Rectal smooth muscle tissue (tissue), 1 donor: ENCODE data around the gene OXNAD1.

Experiments used
- H3K27ac ChIP-seq: one replicate; pipeline ENCODE4 v1.7.0; 2013; ENCODE audit warnings: low read depth, low read length, inconsistent platforms
- H3K27me3 ChIP-seq: one replicate; pipeline ENCODE4 v1.7.0; 2013; ENCODE audit warnings: low read length; ENCODE audit not compliant: control insufficient read depth, insufficient read depth
- H3K36me3 ChIP-seq: one replicate; pipeline ENCODE4 v1.7.0; 2013; ENCODE audit warnings: low read length; ENCODE audit not compliant: control insufficient read depth, insufficient read depth
- H3K4me1 ChIP-seq: one replicate; pipeline ENCODE4 v1.7.0; 2013; ENCODE audit warnings: low read length; ENCODE audit not compliant: control insufficient read depth, insufficient read depth
- H3K4me3 ChIP-seq: one replicate; pipeline ENCODE4 v1.7.0; 2013; ENCODE audit warnings: low read length
- H3K9ac ChIP-seq: one replicate; pipeline ENCODE4 v1.7.0; 2013; ENCODE audit warnings: low read length

Gene OXNAD1

GRCh38 chr3:16236856-16237393, 28.1 kb upstream of the OXNAD1 start:
- H3K4me1 ChIP-seq: no peaks in the 10 kb centered on the region
- H3K9ac ChIP-seq: no peak overlapping the region
- no peaks in the 10 kb centered on the region for H3K36me3 ChIP-seq
- H3K4me3 ChIP-seq: no peak overlapping the region
- no peak overlapping the region for H3K27ac ChIP-seq
- H3K27me3 ChIP-seq: no peaks in the 10 kb centered on the region

DNA sequence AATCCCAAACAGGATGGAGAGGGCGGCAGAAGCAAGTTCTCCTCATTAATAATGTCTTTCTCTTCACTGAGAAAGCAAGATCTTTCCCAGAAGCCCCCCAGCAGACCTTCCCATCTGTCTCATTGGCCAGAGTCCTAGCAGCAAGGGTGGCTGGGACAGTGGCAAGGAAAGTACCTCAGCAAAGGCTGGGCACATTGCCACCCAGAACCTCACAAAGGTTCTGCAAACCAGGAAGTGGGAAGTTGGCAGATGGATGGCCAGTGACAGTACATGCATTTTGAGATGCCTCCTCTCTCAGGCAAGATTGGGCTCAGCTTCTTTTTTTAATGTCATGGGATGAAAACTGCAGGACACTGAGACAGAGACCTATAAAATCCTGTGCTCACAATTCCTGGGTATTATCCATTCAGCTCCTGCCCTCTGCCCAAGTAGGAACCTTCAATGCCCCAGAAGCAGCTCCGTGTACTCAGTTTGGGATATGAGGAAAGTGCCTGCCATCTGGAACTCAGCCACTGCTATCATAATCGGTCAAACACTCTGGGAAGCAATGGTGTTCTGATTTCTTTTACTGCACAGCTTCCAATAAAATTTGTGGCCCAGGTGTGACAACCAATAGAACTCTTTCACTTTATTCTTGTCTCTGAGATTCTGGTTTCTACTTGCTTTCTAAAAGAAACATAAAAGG, 25.8 kb upstream of the OXNAD1 start:
- no peak overlapping the region for H3K9ac ChIP-seq
- H3K27ac ChIP-seq: no peak overlapping the region
- H3K4me1 ChIP-seq: no peaks in the 10 kb centered on the region
- no peaks in the 10 kb centered on the region for H3K27me3 ChIP-seq
- no peak overlapping the region for H3K4me3 ChIP-seq
- no peaks in the 10 kb centered on the region for H3K36me3 ChIP-seq

DNA sequence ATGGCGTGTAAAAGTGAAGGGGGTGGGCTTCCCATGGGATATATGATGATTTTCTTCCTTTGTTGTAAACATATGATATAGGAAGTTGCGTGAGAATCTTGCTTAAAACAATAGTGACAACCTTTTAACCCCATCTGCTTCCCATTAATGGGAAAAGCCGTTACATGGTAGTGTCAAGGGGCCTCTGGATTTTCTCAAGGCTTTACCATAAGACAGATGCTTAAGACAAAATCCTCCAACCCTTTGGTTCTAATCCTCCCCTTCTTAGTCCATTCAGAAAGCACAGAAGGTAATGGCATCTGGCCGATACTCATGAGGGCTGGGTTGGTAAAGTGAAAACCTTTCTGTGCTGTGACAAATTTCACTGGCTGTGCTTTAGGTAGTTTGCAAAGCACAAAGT, 25.2 kb upstream of the OXNAD1 start:
- Histone ChIP-seq H3K27ac (no peak overlapping the region), H3K9ac (no peak overlapping the region), H3K36me3 (no peaks in the 10 kb centered on the region), H3K4me1 (no peaks in the 10 kb centered on the region), H3K4me3 (no peak overlapping the region), H3K27me3 (no peaks in the 10 kb centered on the region)

- Histone ChIP-seq H3K9ac (no peak overlapping the region), H3K4me3 (no peak overlapping the region), H3K4me1 (no peaks in the 10 kb centered on the region), H3K36me3 (no peaks in the 10 kb centered on the region), H3K27ac (no peak overlapping the region), H3K27me3 (no peaks in the 10 kb centered on the region)
These were observed 24.6 kb upstream of the OXNAD1 start for GRCh38 chr3:16240229-16241023.

DNA sequence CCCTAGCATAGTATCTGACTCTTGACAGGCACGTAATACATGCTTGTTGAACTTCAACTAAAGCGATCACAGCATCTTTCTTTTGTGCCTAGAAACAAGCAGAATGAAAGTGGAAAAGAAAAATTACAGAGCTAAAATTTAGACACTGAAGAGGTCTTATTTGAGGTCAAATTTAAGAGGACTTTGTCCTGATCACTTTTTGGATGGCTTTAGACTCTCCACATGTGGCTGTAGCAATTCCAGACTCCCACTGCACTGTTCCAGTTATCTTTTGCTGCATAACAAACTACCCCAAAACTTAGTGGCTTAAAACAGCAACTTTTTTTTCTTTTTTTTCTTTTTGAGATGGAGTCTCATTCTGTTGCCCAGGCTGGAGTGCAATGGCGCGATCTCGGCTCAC, 23.8 kb upstream of the OXNAD1 start:
- H3K4me3 ChIP-seq: no peak overlapping the region
- H3K36me3 ChIP-seq: no peaks in the 10 kb centered on the region
- no peaks in the 10 kb centered on the region for H3K27me3 ChIP-seq
- H3K27ac ChIP-seq: no peak overlapping the region
- H3K4me1 ChIP-seq: no peaks in the 10 kb centered on the region
- no peak overlapping the region for H3K9ac ChIP-seq

GRCh38 chr3:16242177-16242576, 22.8 kb upstream of the OXNAD1 start:
- no peaks in the 10 kb centered on the region for H3K4me1 ChIP-seq
- no peaks in the 10 kb centered on the region for H3K27me3 ChIP-seq
- H3K9ac ChIP-seq: no peak overlapping the region
- H3K4me3 ChIP-seq: no peak overlapping the region
- no peak overlapping the region for H3K27ac ChIP-seq
- no peaks in the 10 kb centered on the region for H3K36me3 ChIP-seq

- Histone ChIP-seq H3K27me3 (no peaks in the 10 kb centered on the region), H3K36me3 (no peaks in the 10 kb centered on the region), H3K27ac (no peak overlapping the region), H3K4me1 (no peaks in the 10 kb centered on the region), H3K9ac (no peak overlapping the region), H3K4me3 (no peak overlapping the region)
These were observed 21.1 kb upstream of the OXNAD1 start for GRCh38 chr3:16243706-16244490.

DNA sequence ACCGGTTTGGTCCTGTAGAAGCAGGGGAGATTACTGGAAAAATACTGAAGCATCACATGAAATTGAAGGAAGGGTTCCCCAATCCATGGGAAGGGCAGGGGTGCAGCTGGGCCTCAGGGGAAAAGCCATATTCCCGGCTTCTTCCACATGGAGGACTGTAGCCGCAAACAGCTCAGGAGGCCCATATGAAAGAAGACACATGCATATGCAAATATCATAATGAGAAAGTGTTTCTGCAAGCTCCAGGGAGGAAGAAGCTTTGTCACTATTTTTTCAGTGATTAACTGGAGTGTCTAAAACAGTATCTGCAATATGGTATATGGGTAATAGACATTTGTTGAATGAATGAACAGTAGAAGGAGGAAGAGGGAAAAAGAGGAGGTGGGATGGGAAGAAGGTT, 19.4 kb upstream of the OXNAD1 start:
- Histone ChIP-seq H3K4me3 (no peak overlapping the region), H3K4me1 (no peaks in the 10 kb centered on the region), H3K9ac (no peak overlapping the region)

GRCh38 chr3:16247282-16248061, 17.5 kb upstream of the OXNAD1 start:
- Histone ChIP-seq H3K27me3 (no peaks in the 10 kb centered on the region), H3K4me1 (no peaks in the 10 kb centered on the region), H3K4me3 (no peak overlapping the region), H3K27ac (no peak overlapping the region), H3K36me3 (no peaks in the 10 kb centered on the region), H3K9ac (no peak overlapping the region)

More for the DNA sequence above, 19.4 kb upstream of the OXNAD1 start:
- Histone ChIP-seq H3K27ac (no peak overlapping the region), H3K27me3 (no peaks in the 10 kb centered on the region), H3K36me3 (no peaks in the 10 kb centered on the region)

- Histone ChIP-seq H3K4me3 (no peak overlapping the region), H3K27me3 (no peaks in the 10 kb centered on the region), H3K27ac (no peak overlapping the region), H3K9ac (no peak overlapping the region), H3K4me1 (no peaks in the 10 kb centered on the region), H3K36me3 (no peaks in the 10 kb centered on the region)
These were observed 16.5 kb upstream of the OXNAD1 start for GRCh38 chr3:16248556-16248955.

GRCh38 chr3:16249336-16249735, 15.7 kb upstream of the OXNAD1 start:
- no peaks in the 10 kb centered on the region for H3K36me3 ChIP-seq
- H3K27ac ChIP-seq: no peak overlapping the region
- H3K27me3 ChIP-seq: no peaks in the 10 kb centered on the region
- H3K9ac ChIP-seq: no peak overlapping the region
- no peak overlapping the region for H3K4me3 ChIP-seq
- no peaks in the 10 kb centered on the region for H3K4me1 ChIP-seq

DNA sequence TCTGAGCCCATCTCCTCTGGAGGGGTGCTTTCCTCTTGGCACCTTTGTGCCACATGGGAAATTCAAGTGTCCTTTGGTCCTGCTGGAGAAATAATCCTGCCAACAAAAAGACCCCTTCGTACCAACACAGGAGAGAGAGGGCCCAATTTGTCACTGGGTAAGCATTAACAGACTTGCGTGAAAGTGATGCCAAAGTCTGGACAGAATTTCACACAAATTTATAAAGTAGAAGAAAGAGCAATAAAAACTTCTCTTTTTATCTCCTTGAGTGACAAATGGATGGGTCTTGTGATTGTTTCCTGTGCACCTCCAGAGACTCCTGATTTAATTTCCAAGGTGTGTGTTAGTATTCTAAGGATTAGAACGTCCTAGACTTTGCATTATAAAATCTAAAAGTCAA, 15.1 kb upstream of the OXNAD1 start:
- Histone ChIP-seq H3K36me3 (no peaks in the 10 kb centered on the region), H3K27ac (no peak overlapping the region), H3K27me3 (no peaks in the 10 kb centered on the region), H3K4me1 (no peaks in the 10 kb centered on the region), H3K4me3 (no peak overlapping the region), H3K9ac (no peak overlapping the region)
